HG03135 (cell line): Measurements from ENCODE around the gene SAA4.
"Not testable (repeated sequence)": the region's sequence is repeated elsewhere in the genome, so short reads cannot be mapped to it uniquely, and the experiment has no call there.

ENCODE experiments used
- ATAC-seq: cut with Tn5 transposase; IDR thresholded peaks from one replicate; pipeline ENCODE4 v1.9.1; 2021; ENCODE audit warnings: mild to moderate bottlenecking, moderate library complexity; ENCODE audit not compliant: unreplicated experiment

The SAA4 gene

GRCh38 chr11:18236664-18237356, at the start of gene SAA4:
Gene SAA4, minus strand, starts transcription at chr11:18236802. Its CDS starts 876 bp downstream, at chr11:18235926.
- no peak for ATAC-seq

- no peak for ATAC-seq
These were observed 49.2 kb upstream of the SAA4 start for GRCh38 chr11:18285841-18286240.

GRCh38 chr11:18282626-18283025, 46.0 kb upstream of the SAA4 start:
- ATAC-seq = no peak

- ATAC-seq = peak; percentile 89
These were observed 43.9 kb upstream of the SAA4 start for GRCh38 chr11:18280438-18281045.

- ATAC-seq = no peak
These were observed 41.1 kb upstream of the SAA4 start for GRCh38 chr11:18277565-18278271.

- no peak for ATAC-seq
These were observed 34.6 kb upstream of the SAA4 start for GRCh38 chr11:18271206-18271605.

- ATAC-seq = no peak
These were observed 33.5 kb upstream of the SAA4 start for GRCh38 chr11:18270102-18270501.

GRCh38 chr11:18269252-18269651, 32.6 kb upstream of the SAA4 start:
- not testable (repeated sequence) for ATAC-seq

- ATAC-seq = peak; percentile 70
These were observed 30.9 kb upstream of the SAA4 start for GRCh38 chr11:18267335-18268133.

- no peak for ATAC-seq
These were observed 29.3 kb upstream of the SAA4 start, which contains the start of gene SAA1 for GRCh38 chr11:18265949-18266348. Gene SAA1, plus strand, starts transcription at chr11:18266264. Its CDS starts 624 bp downstream, at chr11:18266888.

- no peak for ATAC-seq
These were observed 28.3 kb upstream of the SAA4 start for GRCh38 chr11:18264677-18265555.

GRCh38 chr11:18264035-18264434, 27.4 kb upstream of the SAA4 start:
- no peak for ATAC-seq

- ATAC-seq = not testable (repeated sequence)
These were observed 26.2 kb upstream of the SAA4 start for GRCh38 chr11:18262681-18263350.

GRCh38 chr11:18261721-18262120, 25.1 kb upstream of the SAA4 start:
- no peak for ATAC-seq

GRCh38 chr11:18259259-18259658, 22.7 kb upstream of the SAA4 start:
- ATAC-seq = no peak

GRCh38 chr11:18254781-18255361, 18.3 kb upstream of the SAA4 start:
- no peak for ATAC-seq

GRCh38 chr11:18253778-18254338, 17.3 kb upstream of the SAA4 start:
- ATAC-seq = no peak

- no peak for ATAC-seq
These were observed 16.6 kb upstream of the SAA4 start for GRCh38 chr11:18253233-18253632.

- no peak for ATAC-seq
These were observed 12.0 kb upstream of the SAA4 start, which contains the start of gene SAA2 for GRCh38 chr11:18248561-18248960. Gene SAA2, minus strand, starts transcription at chr11:18248668. Its CDS starts 657 bp downstream, at chr11:18248011.
